Immature natural killer cell (primary cell): ENCODE results near the gene PLXDC2. TPM values are rescaled to one million over a fixed set of nuclear protein-coding genes. Genes with fewer than 3 reads are reported as not detected.

Experiments
- DNase-seq, 3 donors: peaks; one replicate each; pipeline ENCODE4 v3.0.0; 2022; ENCODE audit warnings: mixed read lengths in 1 of 3
- H3K27ac Mint-ChIP-seq, 6 donors: one replicate each; pipeline ENCODE4 v1.8.0; 2020; ENCODE audit warnings: mixed read lengths in 6 of 6, mild to moderate bottlenecking in 5 of 6, inconsistent platforms in 4 of 6, moderate library complexity in 3 of 6
- H3K27me3 Mint-ChIP-seq, 3 donors: one replicate each; pipeline ENCODE4 v1.8.0; 2020 to 2021; ENCODE audit warnings: low read depth in 3 of 3, mild to moderate bottlenecking in 3 of 3, mixed read lengths in 3 of 3, moderate library complexity in 3 of 3, inconsistent platforms in 1 of 3
- H3K36me3 Mint-ChIP-seq, 3 donors: one replicate each; pipeline ENCODE4 v1.8.0; 2020; ENCODE audit warnings: mixed read lengths in 3 of 3, inconsistent platforms in 2 of 3, mild to moderate bottlenecking in 2 of 3
- H3K4me1 Mint-ChIP-seq, 2 donors: one replicate each; pipeline ENCODE4 v1.8.0; 2020; ENCODE audit warnings: inconsistent platforms in 2 of 2, mild to moderate bottlenecking in 2 of 2, mixed read lengths in 2 of 2, moderate library complexity in 1 of 2
- H3K4me3 Mint-ChIP-seq, 5 donors: one replicate each; pipeline ENCODE4 v1.8.0; 2020; ENCODE audit warnings: mild to moderate bottlenecking in 5 of 5, mixed read lengths in 5 of 5, inconsistent platforms in 3 of 5, moderate library complexity in 3 of 5
- H3K9me3 Mint-ChIP-seq, 6 donors: one replicate each; pipeline ENCODE4 v1.8.0; 2020; ENCODE audit warnings: mild to moderate bottlenecking in 6 of 6, mixed read lengths in 6 of 6, inconsistent platforms in 4 of 6, moderate library complexity in 3 of 6
- polyA plus RNA-seq, 3 donors: library from polyadenylated mRNA; unstranded; fragments of 300-500 nt; fragmentation: Illumina TruSeq; gene quantifications; one replicate each; pipeline ENCODE4 v1.2.3, GENCODE V29; 2021

PLXDC2 gene
- polyA plus RNA-seq, 3 donors from 2014 or later, result 5.1 to 9.6 (median 9.2) TPM

DNA sequence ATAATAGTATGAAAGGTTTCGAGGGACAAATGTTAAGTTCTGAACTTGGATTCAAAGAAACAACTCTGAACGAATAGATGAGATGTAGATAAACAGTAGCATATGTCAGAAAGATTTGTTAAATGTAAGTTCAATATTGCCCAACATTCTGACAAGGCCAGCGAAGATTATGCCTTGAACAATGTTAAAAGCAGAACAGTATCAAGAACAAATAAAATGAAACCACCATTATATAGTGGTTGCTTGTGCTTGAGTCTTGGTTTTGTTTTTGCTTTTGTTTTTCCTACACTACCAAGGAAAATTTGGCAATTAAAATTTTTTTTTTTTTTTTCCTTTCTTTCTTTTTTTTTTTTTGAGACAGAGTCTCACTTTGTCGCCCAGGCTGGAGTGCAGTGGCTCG, 66.4 kb downstream of the PLXDC2 start:
- Mint-ChIP-seq H3K27me3 (peaks cover 0 to 6% (median 0%) of the 10 kb centered on the region in 3 donors), H3K27ac (no peak overlapping the region), H3K36me3 (peaks cover 0 to 4% (median 0%) of the 10 kb centered on the region in 3 donors), H3K4me1 (peaks cover 2 to 6% of the 10 kb centered on the region in 2 donors), H3K9me3 (no peaks in the 10 kb centered on the region), H3K4me3 (no peak overlapping the region)
- DNase-seq, result no peak

- H3K27ac Mint-ChIP-seq, result no peak overlapping the region
- H3K36me3 Mint-ChIP-seq, result peaks cover 0 to 4% (median 0%) of the 10 kb centered on the region in 3 donors
- H3K27me3 Mint-ChIP-seq, result peaks cover 0 to 2% (median 0%) of the 10 kb centered on the region in 3 donors
- DNase-seq, result no peak
- H3K4me1 Mint-ChIP-seq, result peaks cover 6 to 15% of the 10 kb centered on the region in 2 donors
- H3K9me3 Mint-ChIP-seq, result no peaks in the 10 kb centered on the region
- no peak overlapping the region for H3K4me3 Mint-ChIP-seq
Measured at GRCh38 chr10:19888061-19888660, 71.9 kb downstream of the PLXDC2 start.

- Mint-ChIP-seq H3K4me1 (peaks cover 6 to 15% of the 10 kb centered on the region in 2 donors), H3K36me3 (peaks cover 0 to 4% (median 0%) of the 10 kb centered on the region in 3 donors), H3K27me3 (no peaks in the 10 kb centered on the region), H3K4me3 (no peak overlapping the region), H3K27ac (no peak overlapping the region), H3K9me3 (no peaks in the 10 kb centered on the region)
- DNase-seq, result no peak
Measured at GRCh38 chr10:19889256-19889655, 73.0 kb downstream of the PLXDC2 start.

DNA sequence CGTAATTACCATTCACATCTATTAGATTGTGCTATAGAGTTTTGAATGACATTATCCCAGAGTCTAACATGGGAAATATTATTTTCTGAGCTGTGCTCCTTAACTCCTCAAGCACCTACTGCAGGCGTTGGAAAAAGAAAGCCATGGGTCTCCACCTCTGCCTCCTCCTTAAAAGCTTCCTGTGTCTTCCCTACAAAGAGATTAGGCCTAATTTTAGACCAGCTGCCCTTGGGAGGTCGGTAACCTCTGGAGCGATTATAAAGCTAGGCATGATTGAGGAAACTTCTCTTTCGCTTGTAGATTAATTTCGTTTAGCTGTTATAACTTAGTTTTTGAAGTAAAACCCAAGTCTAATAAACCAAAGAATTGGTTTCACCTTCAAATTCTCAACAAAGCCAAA, 75.2 kb downstream of the PLXDC2 start:
- H3K27ac Mint-ChIP-seq, result no peak overlapping the region
- no peaks in the 10 kb centered on the region for H3K9me3 Mint-ChIP-seq
- no peak for DNase-seq
- H3K4me3 Mint-ChIP-seq, result no peak overlapping the region
- peaks cover 6 to 19% of the 10 kb centered on the region in 2 donors for H3K4me1 Mint-ChIP-seq
- H3K36me3 Mint-ChIP-seq, result peaks cover 0 to 3% (median 0%) of the 10 kb centered on the region in 3 donors
- H3K27me3 Mint-ChIP-seq, result no peaks in the 10 kb centered on the region

- Mint-ChIP-seq H3K27ac (no peak overlapping the region), H3K36me3 (peaks cover 0 to 3% (median 0%) of the 10 kb centered on the region in 3 donors), H3K27me3 (no peaks in the 10 kb centered on the region), H3K4me1 (peaks cover 6 to 18% of the 10 kb centered on the region in 2 donors), H3K9me3 (no peaks in the 10 kb centered on the region), H3K4me3 (no peak overlapping the region)
- no peak for DNase-seq
Measured at GRCh38 chr10:19892270-19892669, 76.0 kb downstream of the PLXDC2 start.

GRCh38 chr10:19892677-19893076, 76.4 kb downstream of the PLXDC2 start:
- peaks cover 0 to 3% (median 0%) of the 10 kb centered on the region in 3 donors for H3K36me3 Mint-ChIP-seq
- H3K27ac Mint-ChIP-seq, result no peak overlapping the region
- H3K9me3 Mint-ChIP-seq, result no peaks in the 10 kb centered on the region
- peaks cover 4 to 14% of the 10 kb centered on the region in 2 donors for H3K4me1 Mint-ChIP-seq
- no peaks in the 10 kb centered on the region for H3K27me3 Mint-ChIP-seq
- H3K4me3 Mint-ChIP-seq, result no peak overlapping the region
- DNase-seq, result no peak

GRCh38 chr10:19895500-19895899, 79.3 kb downstream of the PLXDC2 start:
- Mint-ChIP-seq H3K27me3 (no peaks in the 10 kb centered on the region), H3K27ac (no peak overlapping the region), H3K36me3 (peaks cover 0 to 3% (median 0%) of the 10 kb centered on the region in 3 donors), H3K4me1 (peaks cover 0 to 8% of the 10 kb centered on the region in 2 donors), H3K9me3 (no peaks in the 10 kb centered on the region), H3K4me3 (no peak overlapping the region)
- DNase-seq, result no peak

- no peak overlapping the region for H3K4me3 Mint-ChIP-seq
- DNase-seq, result no peak
- H3K36me3 Mint-ChIP-seq, result peaks cover 0 to 6% (median 0%) of the 10 kb centered on the region in 3 donors
Measured at GRCh38 chr10:19902456-19902855, 86.2 kb downstream of the PLXDC2 start.

GRCh38 chr10:19904202-19904661, 88.0 kb downstream of the PLXDC2 start:
- no peak overlapping the region for H3K27ac Mint-ChIP-seq
- peaks cover 0 to 6% (median 0%) of the 10 kb centered on the region in 3 donors for H3K36me3 Mint-ChIP-seq
- no peaks in the 10 kb centered on the region for H3K9me3 Mint-ChIP-seq
- peak overlapping the region in 1 of 5 donors; percentile 54 for H3K4me3 Mint-ChIP-seq
- peak in 1 of 3 donors; percentile 3 for DNase-seq
- H3K4me1 Mint-ChIP-seq, result peaks cover 20 to 34% of the 10 kb centered on the region in 2 donors
- peaks cover 0 to 6% (median 3%) of the 10 kb centered on the region in 3 donors for H3K27me3 Mint-ChIP-seq

More at GRCh38 chr10:19902456-19902855, 86.2 kb downstream of the PLXDC2 start:
- Mint-ChIP-seq H3K27me3 (peaks cover 0 to 6% (median 3%) of the 10 kb centered on the region in 3 donors), H3K9me3 (no peaks in the 10 kb centered on the region), H3K27ac (no peak overlapping the region), H3K4me1 (peaks cover 20 to 33% of the 10 kb centered on the region in 2 donors)

DNA sequence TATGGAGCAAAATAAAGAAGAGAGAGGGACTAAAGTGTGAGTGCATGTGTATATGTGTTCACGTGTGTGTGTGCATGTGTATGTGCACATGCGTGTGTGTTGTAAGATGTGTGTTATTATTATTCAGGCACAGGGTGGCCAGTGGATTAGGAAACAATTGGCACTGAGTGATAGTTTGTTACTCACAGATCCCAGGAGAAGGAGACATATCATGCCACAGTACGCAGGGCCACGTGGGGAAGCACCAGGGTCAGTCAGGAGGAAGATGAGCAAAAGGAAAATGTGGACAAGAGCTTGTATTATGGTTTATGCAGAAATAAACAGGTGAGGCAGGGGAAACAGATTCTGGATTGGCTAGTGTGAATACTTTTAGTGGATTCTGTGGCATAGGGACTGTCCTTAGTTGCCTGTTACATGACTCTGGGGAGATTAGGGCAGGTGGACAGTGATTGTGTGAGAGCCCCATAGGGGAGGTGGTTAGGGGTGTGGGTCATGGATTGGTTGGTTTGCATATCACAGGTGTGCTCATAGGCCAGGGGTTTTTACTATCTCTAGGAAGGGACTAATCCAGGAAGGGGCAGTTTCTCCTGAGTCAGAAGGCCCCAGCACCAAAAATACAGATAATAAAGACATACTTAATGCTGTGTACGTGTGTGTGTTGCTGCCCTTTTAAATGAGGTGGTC, 90.0 kb downstream of the PLXDC2 start:
- Mint-ChIP-seq H3K4me3 (no peak overlapping the region), H3K9me3 (no peaks in the 10 kb centered on the region), H3K27ac (no peak overlapping the region), H3K36me3 (peaks cover 0 to 6% (median 0%) of the 10 kb centered on the region in 3 donors), H3K4me1 (peaks cover 20 to 36% of the 10 kb centered on the region in 2 donors), H3K27me3 (peaks cover 0 to 6% (median 3%) of the 10 kb centered on the region in 3 donors)
- DNase-seq, result no peak

- no peak overlapping the region for H3K4me3 Mint-ChIP-seq
- peaks cover 10 to 25% of the 10 kb centered on the region in 2 donors for H3K4me1 Mint-ChIP-seq
- H3K27ac Mint-ChIP-seq, result no peak overlapping the region
- peaks cover 0 to 6% (median 0%) of the 10 kb centered on the region in 3 donors for H3K36me3 Mint-ChIP-seq
- H3K9me3 Mint-ChIP-seq, result no peaks in the 10 kb centered on the region
- DNase-seq, result no peak
- H3K27me3 Mint-ChIP-seq, result peaks cover 0 to 4% (median 2%) of the 10 kb centered on the region in 3 donors
Measured at GRCh38 chr10:19908991-19909696, 92.9 kb downstream of the PLXDC2 start.

DNA sequence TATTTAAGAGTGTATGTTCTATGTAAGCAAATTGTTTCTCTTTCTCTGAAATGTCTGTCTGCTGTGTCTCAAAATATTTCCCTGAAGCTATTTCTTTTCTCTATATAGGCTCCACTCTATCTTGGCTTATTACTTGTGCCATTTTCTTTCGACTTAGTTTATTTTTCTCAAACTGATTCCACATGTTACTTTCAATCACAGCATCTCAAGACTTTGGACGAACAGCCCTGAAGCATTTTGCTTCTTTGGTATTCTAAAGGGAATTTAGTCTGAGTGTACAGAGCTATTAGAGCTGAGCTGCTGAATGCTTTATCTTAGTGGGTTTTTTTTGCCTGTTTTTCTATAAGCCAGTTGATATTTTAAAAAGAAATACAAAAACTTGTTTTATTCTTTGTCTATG, 95.7 kb downstream of the PLXDC2 start:
- H3K36me3 Mint-ChIP-seq, result peaks cover 3 to 17% (median 4%) of the 10 kb centered on the region in 3 donors
- DNase-seq, result no peak
- H3K4me3 Mint-ChIP-seq, result no peak overlapping the region
- no peak overlapping the region for H3K27ac Mint-ChIP-seq
- H3K4me1 Mint-ChIP-seq, result peaks cover 0 to 17% of the 10 kb centered on the region in 2 donors
- H3K27me3 Mint-ChIP-seq, result peaks cover 0 to 4% (median 0%) of the 10 kb centered on the region in 3 donors
- H3K9me3 Mint-ChIP-seq, result peaks cover 0 to 5% (median 0%) of the 10 kb centered on the region in 6 donors

DNA sequence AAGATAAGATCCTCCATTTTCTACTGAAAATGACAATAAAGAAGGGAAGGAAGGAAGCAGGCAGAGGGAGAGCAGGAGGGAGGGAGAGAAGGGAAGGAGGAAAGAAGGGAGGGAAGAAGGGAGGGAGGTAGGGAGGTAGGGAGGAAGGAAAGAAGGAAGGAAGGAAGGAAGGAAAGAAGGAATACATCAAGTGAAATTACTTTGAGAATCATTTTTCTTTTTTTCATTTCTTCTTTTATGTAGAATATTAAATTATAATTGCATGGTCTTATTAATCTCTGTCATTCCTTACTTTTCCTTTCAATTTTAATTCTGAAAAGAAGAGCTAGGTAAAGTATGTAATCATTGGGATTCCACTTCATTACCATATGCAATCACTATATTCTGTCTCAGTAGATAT, 97.8 kb downstream of the PLXDC2 start:
- Mint-ChIP-seq H3K9me3 (peaks cover 0 to 5% (median 0%) of the 10 kb centered on the region in 6 donors), H3K4me1 (peaks cover 0 to 26% of the 10 kb centered on the region in 2 donors), H3K27me3 (peaks cover 0 to 4% (median 0%) of the 10 kb centered on the region in 3 donors), H3K4me3 (no peak overlapping the region), H3K27ac (no peak overlapping the region), H3K36me3 (peaks cover 3 to 17% (median 4%) of the 10 kb centered on the region in 3 donors)
- no peak for DNase-seq
